Transverse colon (tissue), 4 donors: ENCODE measurements around the gene APOL1. TPM values are rescaled to one million over a fixed set of nuclear protein-coding genes. Genes with fewer than 3 reads are reported as not detected.

Source experiments
- DNase-seq: peaks from one replicate; pipeline ENCODE4 v3.0.0-alpha.2; 2019
- H3K27ac ChIP-seq, 4 donors: fragments of 200-600 bp; sonication (generic); 2 replicates each; pipeline ENCODE4 v1.5.1; 2016 to 2018; ENCODE audit warnings: inconsistent platforms in 4 of 4
- H3K27me3 ChIP-seq: fragments of 200-600 bp; sonication (generic); 2 replicates; pipeline ENCODE4 v1.5.1; 2017; ENCODE audit warnings: inconsistent platforms
- H3K36me3 ChIP-seq, 4 donors: fragments of 200-600 bp; sonication (generic); 2 replicates each; pipeline ENCODE4 v1.5.1; 2017 to 2019; ENCODE audit warnings: inconsistent platforms in 4 of 4
- H3K4me1 ChIP-seq, 4 donors: fragments of 200-600 bp; sonication (generic); 2 replicates each; pipeline ENCODE4 v1.5.1; 2017 to 2020; ENCODE audit warnings: inconsistent platforms in 4 of 4
- H3K4me3 ChIP-seq, 4 donors: fragments of 200-600 bp; sonication (generic); 1 replicate in 1 of 4; 2 replicates in 3 of 4; pipeline versions ENCODE4 v1.5.1 to v1.6.1; 2017 to 2019; ENCODE audit warnings: inconsistent platforms in 4 of 4
- H3K9me3 ChIP-seq, 2 donors: fragments of 200-600 bp; sonication (generic); 2 replicates each; pipeline ENCODE4 v1.5.1; 2017 to 2019; ENCODE audit warnings: inconsistent platforms in 2 of 2
- CTCF ChIP-seq, 5 experiments: fragments of 200-600 bp in 3 of 5; fragments of 450-650 bp in 2 of 5; sonication (generic) in 3 of 5; IDR thresholded peaks; 1 replicate in 2 of 5; 2 replicates in 3 of 5; pipeline ENCODE4 v1.5.1; 2016 to 2017; ENCODE audit warnings: antibody characterized with exemption in 5 of 5, inconsistent platforms in 3 of 5, mild to moderate bottlenecking in 2 of 5, moderate library complexity in 1 of 5
- EP300 ChIP-seq: sonication (generic); formaldehyde crosslinking; IDR thresholded peaks from one replicate; pipeline ENCODE4 v1.6.1; 2017; ENCODE audit warnings: antibody characterized with exemption, low read depth
- POLR2A ChIP-seq: fragments of 450-650 bp; IDR thresholded peaks from one replicate; pipeline ENCODE4 v1.6.1; 2016; ENCODE audit warnings: antibody characterized with exemption, mild to moderate bottlenecking, moderate library complexity
- POLR2AphosphoS5 ChIP-seq, 3 donors: sonication (generic); formaldehyde crosslinking; IDR thresholded peaks; one replicate each; pipeline ENCODE4 v1.6.1; 2016; ENCODE audit warnings: antibody characterized with exemption in 3 of 3
- WGBS, 2 donors: methylation state at CpG; one replicate each; pipeline ENCODE4 v1.1.5; 2018; ENCODE audit warnings: low coverage in 1 of 2; 5-methylcytosine and 5-hydroxymethylcytosine counted together
- in situ Hi-C, 4 donors: fragments of 200-750 bp; cut with MboI; loops; one replicate each; pipeline versions ENCODE4 v1.15.0 to v1.15.1; 2017; ENCODE audit warnings: low sequenced_read_pairs in 3 of 4, low pct_ligation_motif_present in 1 of 4, low pct_unique_long_range_greater_than_20kb in 1 of 4
- intact Hi-C: fragments of 100-400 bp; cut with DNase I; formaldehyde crosslinking; loops from one replicate; pipeline ENCODE4 v1.15.1; 2023; ENCODE audit warnings: low total_unique reads
- total RNA-seq, 4 donors: library from RNA; depleted of rRNA; stranded (reverse); fragments of >200 nt; gene quantifications; one replicate each; pipeline ENCODE4 v1.1.0, GENCODE V29; 2016

APOL1 gene
- total RNA-seq, 4 donors from 2014 or later = 2.2 to 19.5 (median 14.7) TPM

- peaks cover 11 to 51% (median 43%) of the 10 kb centered on the region in 4 donors for H3K4me1 ChIP-seq
- TF ChIP-seq POLR2AphosphoS5 (IDR thresholded peaks at IDR 0.05) = no peak
- no peak for TF ChIP-seq EP300
- TF ChIP-seq POLR2A = no peak
- TF ChIP-seq CTCF (IDR thresholded peaks at IDR 0.05) = no peak
- no peak for DNase-seq
- H3K9me3 ChIP-seq = no peaks in the 10 kb centered on the region
- H3K4me3 ChIP-seq = no peak overlapping the region
- in situ Hi-C loops (no loop called here), intact Hi-C loops (no loop called here)
- H3K27me3 ChIP-seq = no peaks in the 10 kb centered on the region
- no peaks in the 10 kb centered on the region for H3K36me3 ChIP-seq
- peak overlapping the region in 2 of 4 donors; percentile 16 to 21 for H3K27ac ChIP-seq
- WGBS, 2 donors = 71 to 75% methylated on average over 1 to 3 of the region's 3 CpGs
Measured at GRCh38 chr22:36256478-36256877, 3.5 kb downstream of the APOL1 start.

GRCh38 chr22:36257308-36257707 lies 4.4 kb downstream of the APOL1 start:
- Histone ChIP-seq H3K36me3 (no peaks in the 10 kb centered on the region), H3K4me1 (peaks cover 11 to 51% (median 43%) of the 10 kb centered on the region in 4 donors), H3K27me3 (no peaks in the 10 kb centered on the region), H3K4me3 (no peak overlapping the region), H3K9me3 (no peaks in the 10 kb centered on the region), H3K27ac (no peak overlapping the region)
- in situ Hi-C loops (no loop called here), intact Hi-C loops (no loop called here)
- no peak for TF ChIP-seq EP300
- no peak for TF ChIP-seq CTCF (IDR thresholded peaks at IDR 0.05)
- TF ChIP-seq POLR2A = no peak
- no peak for TF ChIP-seq POLR2AphosphoS5 (IDR thresholded peaks at IDR 0.05)
- DNase-seq = no peak
- WGBS, 2 donors = 79% methylated on average over 7 of the region's 8 CpGs; no CpG with 5 or more reads in 1 of the 2 donors

- TF ChIP-seq POLR2A (no peak), CTCF (IDR thresholded peaks at IDR 0.05) (no peak), EP300 (no peak), POLR2AphosphoS5 (IDR thresholded peaks at IDR 0.05) (no peak)
- no peak for DNase-seq
- no peak overlapping the region for H3K4me3 ChIP-seq
- in situ Hi-C loops (no loop called here), intact Hi-C loops (no loop called here)
- no peaks in the 10 kb centered on the region for H3K9me3 ChIP-seq
- H3K36me3 ChIP-seq = no peaks in the 10 kb centered on the region
- whole genome bisulfite sequencing, 2 donors = 81 to 91% methylated on average over 10 to 13 of the region's 13 CpGs
- peaks cover 8 to 51% (median 39%) of the 10 kb centered on the region in 4 donors for H3K4me1 ChIP-seq
- H3K27ac ChIP-seq = peak overlapping the region; percentile 34 to 70 (median 66)
- H3K27me3 ChIP-seq = no peaks in the 10 kb centered on the region
Measured at GRCh38 chr22:36257948-36258670, 5.2 kb downstream of the APOL1 start.

- no peak overlapping the region for H3K4me3 ChIP-seq
- H3K36me3 ChIP-seq = no peaks in the 10 kb centered on the region
- peaks cover 7 to 43% (median 31%) of the 10 kb centered on the region in 4 donors for H3K4me1 ChIP-seq
- intact Hi-C loops (no loop called here), in situ Hi-C loops (no loop called here)
- DNase-seq = peak; percentile 47
- peak overlapping the region; percentile 34 to 70 (median 66) for H3K27ac ChIP-seq
- TF ChIP-seq POLR2A = no peak
- no peak for TF ChIP-seq POLR2AphosphoS5 (IDR thresholded peaks at IDR 0.05)
- TF ChIP-seq EP300 = no peak
- no peak for TF ChIP-seq CTCF (IDR thresholded peaks at IDR 0.05)
- no peaks in the 10 kb centered on the region for H3K9me3 ChIP-seq
- no peaks in the 10 kb centered on the region for H3K27me3 ChIP-seq
- WGBS, 2 donors = 40 to 64% methylated on average over 1 to 16 of the region's 16 CpGs
Measured at GRCh38 chr22:36258701-36259614, 6.0 kb downstream of the APOL1 start.
